Mesodermal cell (in vitro differentiated cells): ENCODE results near the gene POLDIP2.

ENCODE experiments used
- H3K27ac ChIP-seq: 2 replicates; pipeline ENCODE4 v1.7.0; 2013; ENCODE audit warnings: mild to moderate bottlenecking, low read depth, low read length, moderate library complexity; ENCODE audit not compliant: severe bottlenecking
- H3K36me3 ChIP-seq: 2 replicates; pipeline ENCODE4 v1.7.1; 2013; ENCODE audit warnings: mild to moderate bottlenecking, low read length, moderate library complexity; ENCODE audit not compliant: control insufficient read depth, insufficient read depth
- H3K4me1 ChIP-seq: one replicate; pipeline ENCODE4 v1.7.1; 2013; ENCODE audit warnings: mild to moderate bottlenecking, low read length; ENCODE audit not compliant: insufficient read depth, control insufficient read depth, poor library complexity, severe bottlenecking
- H3K4me3 ChIP-seq: 2 replicates; pipeline ENCODE4 v1.7.0; 2013; ENCODE audit warnings: low read length, control low read depth, mild to moderate bottlenecking; ENCODE audit not compliant: insufficient read depth, poor library complexity, severe bottlenecking; ENCODE audit errors: extremely low read depth
- H3K9me3 ChIP-seq: 2 replicates; pipeline ENCODE4 v1.7.1; 2013; ENCODE audit warnings: mild to moderate bottlenecking, low read length, moderate library complexity; ENCODE audit not compliant: control insufficient read depth
- WGBS, 2 experiments: methylation state at CpG; one replicate each; pipeline ENCODE4 v1.1.5; 2013; ENCODE audit warnings: missing lambda C conversion rate in 2 of 2; ENCODE audit not compliant: insufficient coverage in 2 of 2; 5-methylcytosine and 5-hydroxymethylcytosine counted together

POLDIP2 gene

GRCh38 chr17:28397687-28398279 lies 40.5 kb upstream of the POLDIP2 start:
- peak overlapping the region; percentile 23 for H3K27ac ChIP-seq
- no peaks in the 10 kb centered on the region for H3K9me3 ChIP-seq
- no peak overlapping the region for H3K4me3 ChIP-seq
- peaks cover 35% of the 10 kb centered on the region for H3K36me3 ChIP-seq
- 86 to 90% methylated on average over 6 to 7 of the region's 7 CpGs for WGBS, 2 experiments
- peaks cover 51% of the 10 kb centered on the region for H3K4me1 ChIP-seq

GRCh38 chr17:28397275-28397674 lies 39.9 kb upstream of the POLDIP2 start:
- peaks cover 36% of the 10 kb centered on the region for H3K36me3 ChIP-seq
- WGBS, 2 experiments = 94 to 100% methylated on average over 2 to 3 of the region's 3 CpGs
- no peak overlapping the region for H3K4me3 ChIP-seq
- peak overlapping the region; percentile 36 for H3K27ac ChIP-seq
- peaks cover 51% of the 10 kb centered on the region for H3K4me1 ChIP-seq
- no peaks in the 10 kb centered on the region for H3K9me3 ChIP-seq

- Histone ChIP-seq H3K4me3 (no peak overlapping the region), H3K36me3 (peaks cover 38% of the 10 kb centered on the region), H3K4me1 (peaks cover 54% of the 10 kb centered on the region), H3K27ac (peak overlapping the region; percentile 36), H3K9me3 (no peaks in the 10 kb centered on the region)
- WGBS, 2 experiments = 66 to 75% methylated on average over 3 to 6 of the region's 6 CpGs
Measured at GRCh38 chr17:28396635-28397239, 39.4 kb upstream of the POLDIP2 start.

- Histone ChIP-seq H3K9me3 (peaks cover 5% of the 10 kb centered on the region), H3K36me3 (peaks cover 45% of the 10 kb centered on the region), H3K4me3 (no peak overlapping the region), H3K4me1 (peaks cover 54% of the 10 kb centered on the region), H3K27ac (no peak overlapping the region)
- 92 to 96% methylated on average over 6 of the region's 6 CpGs for WGBS, 2 experiments
Measured at GRCh38 chr17:28395968-28396367, 38.6 kb upstream of the POLDIP2 start.

GRCh38 chr17:28395426-28395825 lies 38.1 kb upstream of the POLDIP2 start:
- peaks cover 10% of the 10 kb centered on the region for H3K9me3 ChIP-seq
- peak overlapping the region; percentile 43 for H3K27ac ChIP-seq
- WGBS, 2 experiments = 100% methylated on average over 1 of the region's 2 CpGs
- H3K4me3 ChIP-seq = no peak overlapping the region
- peaks cover 51% of the 10 kb centered on the region for H3K36me3 ChIP-seq
- H3K4me1 ChIP-seq = peaks cover 54% of the 10 kb centered on the region

GRCh38 chr17:28394337-28395116 lies 37.2 kb upstream of the POLDIP2 start:
- 86 to 93% methylated on average over 3 to 5 of the region's 7 CpGs for WGBS, 2 experiments

GRCh38 chr17:28392491-28392890 lies 35.2 kb upstream of the POLDIP2 start:
- Histone ChIP-seq H3K4me1 (peaks cover 41% of the 10 kb centered on the region), H3K27ac (no peak overlapping the region), H3K36me3 (peaks cover 74% of the 10 kb centered on the region), H3K4me3 (no peak overlapping the region), H3K9me3 (peaks cover 10% of the 10 kb centered on the region)
- 66 to 75% methylated on average over 9 of the region's 10 CpGs for WGBS, 2 experiments

More at GRCh38 chr17:28394337-28395116, 37.2 kb upstream of the POLDIP2 start:
- Histone ChIP-seq H3K9me3 (peaks cover 10% of the 10 kb centered on the region), H3K4me1 (peaks cover 54% of the 10 kb centered on the region), H3K27ac (peak overlapping the region; percentile 88), H3K36me3 (peaks cover 54% of the 10 kb centered on the region), H3K4me3 (peak overlapping the region; percentile 8)

- Histone ChIP-seq H3K9me3 (peaks cover 10% of the 10 kb centered on the region), H3K4me1 (peaks cover 33% of the 10 kb centered on the region), H3K36me3 (peaks cover 71% of the 10 kb centered on the region), H3K4me3 (no peak overlapping the region), H3K27ac (no peak overlapping the region)
- 50 to 83% methylated on average over 1 to 2 of the region's 2 CpGs for WGBS, 2 experiments
Measured at GRCh38 chr17:28391401-28391800, 34.1 kb upstream of the POLDIP2 start.

- Histone ChIP-seq H3K9me3 (peaks cover 10% of the 10 kb centered on the region), H3K4me1 (peaks cover 29% of the 10 kb centered on the region), H3K36me3 (peaks cover 70% of the 10 kb centered on the region), H3K4me3 (no peak overlapping the region), H3K27ac (peak overlapping the region; percentile 29)
- WGBS, 2 experiments = no CpG with 5 or more reads among the region's 1 CpG
Measured at GRCh38 chr17:28390984-28391383, 33.7 kb upstream of the POLDIP2 start.

- H3K36me3 ChIP-seq = peaks cover 67% of the 10 kb centered on the region
- 88 to 100% methylated on average over 1 of the region's 2 CpGs for WGBS, 2 experiments
- H3K27ac ChIP-seq = peak overlapping the region; percentile 29
Measured at GRCh38 chr17:28390563-28390962, 33.2 kb upstream of the POLDIP2 start.

More at GRCh38 chr17:28390563-28390962, 33.2 kb upstream of the POLDIP2 start:
- no peak overlapping the region for H3K4me3 ChIP-seq
- H3K9me3 ChIP-seq = peaks cover 10% of the 10 kb centered on the region
- H3K4me1 ChIP-seq = peaks cover 25% of the 10 kb centered on the region
